PC-9 (cell line): ENCODE measurements around the gene PAPSS1. TPM values are rescaled to one million over a fixed set of nuclear protein-coding genes. Genes with fewer than 3 reads are reported as not detected.

ENCODE experiments used
- BruUV-seq: library from RNA; stranded (reverse); fragments of 400-500 nt; replicated peaks from 2 replicates; lab custom pipeline; 2021; lab: Mats Ljungman, UMichigan
- CTCF ChIA-PET: fragments of 300-600 bp; sonication (Branson Sonifier 250); formaldehyde crosslinking; loops from one replicate; lab custom pipeline; 2022; ENCODE audit warnings: antibody characterized with exemption; lab: Charles Lee
- POLR2A ChIA-PET: fragments of 300-600 bp; sonication (Branson Sonifier 250); formaldehyde crosslinking; loops from one replicate; lab custom pipeline; 2022; ENCODE audit warnings: antibody characterized with exemption; ENCODE audit not compliant: unreplicated experiment; lab: Charles Lee
- DNase-seq, 2 experiments: peaks; one replicate each; pipeline versions ENCODE4 v3.0.0 to v3.0.0-alpha.2; 2015 to 2022; ENCODE audit warnings: mixed read lengths in 1 of 2
- H2AFZ ChIP-seq: fragments of 200-600 bp; sonication (generic); 2 replicates; pipeline ENCODE4 v1.8.1; 2017; ENCODE audit warnings: antibody characterized with exemption
- H3F3A ChIP-seq: fragments of 200-600 bp; sonication (generic); 2 replicates; pipeline ENCODE4 v1.8.1; 2017; ENCODE audit warnings: antibody characterized with exemption, mild to moderate bottlenecking, low read depth; ENCODE audit not compliant: insufficient read depth
- H3K27ac ChIP-seq: fragments of 200-600 bp; sonication (generic); 2 replicates; pipeline ENCODE4 v1.6.1; 2016; ENCODE audit warnings: mixed run types
- H3K27me3 ChIP-seq: fragments of 200-600 bp; sonication (generic); 2 replicates; pipeline ENCODE4 v1.6.1; 2016; ENCODE audit warnings: low read depth, mixed run types; ENCODE audit not compliant: insufficient read depth
- H3K36me3 ChIP-seq: fragments of 200-600 bp; sonication (generic); 2 replicates; pipeline ENCODE4 v1.6.1; 2016; ENCODE audit warnings: low read depth, mixed run types
- H3K4me1 ChIP-seq: fragments of 200-600 bp; sonication (generic); replicated peaks from 2 replicates; pipeline ENCODE4 v1.6.1; 2016; ENCODE audit warnings: mixed run types; ENCODE audit not compliant: insufficient read depth
- H3K4me2 ChIP-seq: fragments of 200-600 bp; sonication (generic); 2 replicates; pipeline ENCODE4 v1.6.1; 2017; ENCODE audit warnings: mixed run types
- H3K4me3 ChIP-seq: fragments of 200-600 bp; sonication (generic); 2 replicates; pipeline ENCODE4 v1.6.1; 2016; ENCODE audit warnings: mixed run types
- H3K79me2 ChIP-seq: fragments of 200-600 bp; sonication (generic); 2 replicates; pipeline ENCODE4 v1.6.1; 2017; ENCODE audit warnings: low read depth, mixed run types
- H3K9me2 ChIP-seq: fragments of 200-600 bp; sonication (generic); 2 replicates; pipeline ENCODE4 v1.8.1; 2017; ENCODE audit warnings: mild to moderate bottlenecking; ENCODE audit not compliant: insufficient read depth
- H3K9me3 ChIP-seq: fragments of 200-600 bp; sonication (generic); 2 replicates; pipeline ENCODE4 v1.8.1; 2016; ENCODE audit warnings: low read depth; ENCODE audit not compliant: insufficient read depth
- H4K20me1 ChIP-seq: fragments of 200-600 bp; sonication (generic); 2 replicates; pipeline ENCODE4 v1.8.1; 2017; ENCODE audit not compliant: insufficient read depth
- EZH2 ChIP-seq: fragments of 200-600 bp; sonication (generic); IDR thresholded peaks from 2 replicates; pipeline ENCODE4 v1.8.0; 2017; ENCODE audit warnings: antibody characterized with exemption, low read depth
- intact Hi-C: fragments of 100-400 bp; cut with micrococcal nuclease; formaldehyde crosslinking; loops from one replicate; pipeline ENCODE4 v1.10.0; 2022; ENCODE audit not compliant: unreplicated experiment
- total RNA-seq: library from RNA; stranded (reverse); gene quantifications from 2 replicates; pipeline ENCODE4 v1.2.3, GENCODE V29; 2021
- TF ChIP-seq, protein P1 (sequence below): fragments of 200-600 bp; sonication (generic); conservative IDR thresholded peaks from 2 replicates; pipeline ENCODE4 v1.6.1; 2017; ENCODE audit warnings: mixed run types, antibody characterized with exemption, mild to moderate bottlenecking, moderate library complexity

PAPSS1 gene
- total RNA-seq, 1 experiment from 2014 or later = 18.8 TPM

DNA sequence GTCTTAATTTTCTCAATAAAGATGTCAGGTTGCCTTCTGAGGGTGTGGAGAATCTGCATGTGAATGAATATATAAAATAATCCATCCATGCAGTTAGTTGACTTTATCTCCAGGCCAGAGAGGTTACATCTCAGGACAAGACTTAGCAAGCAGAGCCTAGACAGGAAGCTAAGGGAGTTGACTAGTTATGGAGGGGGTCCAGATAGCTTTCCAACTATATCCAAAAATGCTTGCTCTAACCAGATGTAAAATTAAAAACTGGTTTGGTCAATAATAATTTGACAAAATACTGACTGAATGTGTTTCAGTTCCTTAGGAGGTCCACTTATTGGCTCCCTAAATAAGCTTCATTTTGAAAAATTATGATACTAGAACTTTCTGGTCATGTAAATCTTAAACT, 101.4 kb downstream of the PAPSS1 start:
- H3K9me2 ChIP-seq = no peaks in the 10 kb centered on the region
- H4K20me1 ChIP-seq = no peaks in the 10 kb centered on the region
- TF ChIP-seq, protein P1, sequence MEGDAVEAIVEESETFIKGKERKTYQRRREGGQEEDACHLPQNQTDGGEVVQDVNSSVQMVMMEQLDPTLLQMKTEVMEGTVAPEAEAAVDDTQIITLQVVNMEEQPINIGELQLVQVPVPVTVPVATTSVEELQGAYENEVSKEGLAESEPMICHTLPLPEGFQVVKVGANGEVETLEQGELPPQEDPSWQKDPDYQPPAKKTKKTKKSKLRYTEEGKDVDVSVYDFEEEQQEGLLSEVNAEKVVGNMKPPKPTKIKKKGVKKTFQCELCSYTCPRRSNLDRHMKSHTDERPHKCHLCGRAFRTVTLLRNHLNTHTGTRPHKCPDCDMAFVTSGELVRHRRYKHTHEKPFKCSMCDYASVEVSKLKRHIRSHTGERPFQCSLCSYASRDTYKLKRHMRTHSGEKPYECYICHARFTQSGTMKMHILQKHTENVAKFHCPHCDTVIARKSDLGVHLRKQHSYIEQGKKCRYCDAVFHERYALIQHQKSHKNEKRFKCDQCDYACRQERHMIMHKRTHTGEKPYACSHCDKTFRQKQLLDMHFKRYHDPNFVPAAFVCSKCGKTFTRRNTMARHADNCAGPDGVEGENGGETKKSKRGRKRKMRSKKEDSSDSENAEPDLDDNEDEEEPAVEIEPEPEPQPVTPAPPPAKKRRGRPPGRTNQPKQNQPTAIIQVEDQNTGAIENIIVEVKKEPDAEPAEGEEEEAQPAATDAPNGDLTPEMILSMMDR = no peak
- no peak for TF ChIP-seq EZH2
- no peak overlapping the region for H3K27ac ChIP-seq
- no peak for DNase-seq
- H3K9me3 ChIP-seq = no peaks in the 10 kb centered on the region
- H3F3A ChIP-seq = no peaks in the 10 kb centered on the region
- H3K4me3 ChIP-seq = no peak overlapping the region
- H3K79me2 ChIP-seq = no peaks in the 10 kb centered on the region
- H2AFZ ChIP-seq = no peak overlapping the region
- ChIA-PET CTCF (no interaction called here), POLR2A (no interaction called here)
- H3K36me3 ChIP-seq = no peaks in the 10 kb centered on the region
- H3K4me1 ChIP-seq = no peaks in the 10 kb centered on the region
- no TSS peak for BruUV-seq
- no peak overlapping the region for H3K4me2 ChIP-seq
- H3K27me3 ChIP-seq = no peaks in the 10 kb centered on the region
- intact Hi-C loops = no loop called here

GRCh38 chr4:107616838-107617389, 103.1 kb downstream of the PAPSS1 start:
- no peaks in the 10 kb centered on the region for H3K4me1 ChIP-seq
- no peaks in the 10 kb centered on the region for H3K79me2 ChIP-seq
- H3K36me3 ChIP-seq = no peaks in the 10 kb centered on the region
- no peaks in the 10 kb centered on the region for H3K9me3 ChIP-seq
- ChIA-PET POLR2A (no interaction called here), CTCF (no interaction called here)
- H2AFZ ChIP-seq = no peak overlapping the region
- H3K9me2 ChIP-seq = no peaks in the 10 kb centered on the region
- intact Hi-C loops = no loop called here
- H3K4me3 ChIP-seq = no peak overlapping the region
- H3K27me3 ChIP-seq = no peaks in the 10 kb centered on the region
- no peak overlapping the region for H3K27ac ChIP-seq
- H3F3A ChIP-seq = no peaks in the 10 kb centered on the region
- no peak for DNase-seq
- BruUV-seq = no TSS peak
- TF ChIP-seq, protein P1 = no peak
- TF ChIP-seq EZH2 = no peak
- no peak overlapping the region for H3K4me2 ChIP-seq
- H4K20me1 ChIP-seq = no peaks in the 10 kb centered on the region

DNA sequence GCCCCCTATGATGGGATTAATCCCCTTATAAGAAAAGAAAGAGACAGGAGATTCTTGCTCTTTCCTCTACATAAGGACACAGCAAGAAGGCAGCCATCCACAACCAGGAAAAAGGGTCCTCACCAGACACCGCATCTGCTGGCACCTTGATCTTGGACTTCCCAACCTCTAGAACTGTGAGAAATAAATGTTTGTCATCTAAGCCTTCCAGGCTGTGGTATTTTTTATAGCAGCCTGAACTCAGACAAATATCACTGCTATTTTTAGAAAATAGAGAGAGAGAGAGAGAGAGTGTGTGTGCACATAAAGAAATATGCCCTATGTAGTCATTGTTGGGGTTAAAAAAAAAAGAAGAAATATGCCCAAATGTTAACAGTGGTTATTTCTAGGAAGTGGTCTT, 104.2 kb downstream of the PAPSS1 start:
- no peak for DNase-seq
- intact Hi-C loops = no loop called here
- H3K9me3 ChIP-seq = no peaks in the 10 kb centered on the region
- CTCF ChIA-PET = no interaction called here
- H3K4me2 ChIP-seq = no peak overlapping the region
- POLR2A ChIA-PET = no interaction called here
- H3K9me2 ChIP-seq = no peaks in the 10 kb centered on the region
- no peak overlapping the region for H3K27ac ChIP-seq
- H3K4me3 ChIP-seq = no peak overlapping the region
- H3K79me2 ChIP-seq = no peaks in the 10 kb centered on the region
- no peaks in the 10 kb centered on the region for H3K27me3 ChIP-seq
- no TSS peak for BruUV-seq
- no peaks in the 10 kb centered on the region for H3K4me1 ChIP-seq
- TF ChIP-seq, protein P1 = no peak
- no peak for TF ChIP-seq EZH2
- no peaks in the 10 kb centered on the region for H3K36me3 ChIP-seq
- H3F3A ChIP-seq = no peaks in the 10 kb centered on the region
- no peaks in the 10 kb centered on the region for H4K20me1 ChIP-seq
- H2AFZ ChIP-seq = no peak overlapping the region
